Posterior cingulate gyrus (tissue), 11 donors: ENCODE results near the gene EIPR1.
"Not testable (repeated sequence)": the region's sequence is repeated elsewhere in the genome, so short reads cannot be mapped to it uniquely, and the experiment has no call there.

ENCODE experiments used
- DNase-seq, 10 donors: peaks; one replicate each; pipeline versions ENCODE4 v3.0.0 to v3.0.0-alpha.2; 2020 to 2021; ENCODE audit warnings: mixed read lengths in 3 of 10
- intact Hi-C: fragments of 100-400 bp; cut with DNase I; formaldehyde crosslinking; loops from one replicate; pipeline ENCODE4 v1.15.1; 2023

Gene EIPR1

GRCh38 chr2:3404349-3404894, 26.8 kb upstream of the EIPR1 start:
- intact Hi-C loops = no loop called here
- no peak for DNase-seq

DNA sequence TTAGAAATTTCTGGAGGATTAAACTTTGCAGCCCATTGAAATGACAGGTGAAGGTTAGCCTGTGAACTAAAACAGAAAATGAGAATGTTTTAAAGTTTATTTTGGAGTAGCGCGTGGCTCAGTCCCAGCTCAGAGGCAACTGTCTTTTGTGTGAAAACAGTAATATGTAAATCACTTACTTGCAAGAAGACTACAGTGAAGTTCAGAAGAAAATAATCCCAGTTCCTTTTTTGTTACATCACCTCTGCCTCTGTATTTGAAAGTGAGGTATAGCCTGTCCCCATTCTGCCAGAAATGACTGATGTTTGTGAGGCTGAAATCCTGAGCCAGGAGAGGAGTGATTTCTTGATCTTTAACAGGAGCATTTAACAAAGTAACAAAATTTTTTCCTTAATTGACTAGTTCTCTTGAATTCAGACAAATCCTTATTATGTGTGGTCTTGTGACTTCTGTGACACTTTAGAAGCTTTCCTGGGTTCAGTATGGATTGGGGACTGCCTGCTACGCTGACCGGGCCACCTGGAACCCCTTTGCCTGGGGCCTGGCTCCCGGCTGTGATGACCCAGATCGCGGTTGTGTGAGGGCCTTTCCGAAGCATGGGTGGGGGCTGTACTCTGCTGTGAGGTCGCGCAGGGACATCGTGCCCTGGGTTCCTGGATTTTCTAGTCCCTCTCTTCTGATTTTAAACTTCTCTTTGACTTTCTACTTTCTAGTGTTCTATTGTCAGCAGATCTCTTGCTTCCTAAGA, 26.1 kb upstream of the EIPR1 start:
- no peak for DNase-seq
- intact Hi-C loops = no loop called here

- intact Hi-C loops = no loop called here
Observed at GRCh38 chr2:3399829-3400228, 22.2 kb upstream of the EIPR1 start.

GRCh38 chr2:3399381-3399780, 21.8 kb upstream of the EIPR1 start:
- intact Hi-C loops = no loop called here
- DNase-seq = no peak

More at GRCh38 chr2:3399829-3400228, 22.2 kb upstream of the EIPR1 start:
- DNase-seq = peak; percentile 78 to 98 (median 85)

- intact Hi-C loops = no loop called here
- no peak for DNase-seq
Observed at GRCh38 chr2:3398857-3399256, 21.2 kb upstream of the EIPR1 start.

DNA sequence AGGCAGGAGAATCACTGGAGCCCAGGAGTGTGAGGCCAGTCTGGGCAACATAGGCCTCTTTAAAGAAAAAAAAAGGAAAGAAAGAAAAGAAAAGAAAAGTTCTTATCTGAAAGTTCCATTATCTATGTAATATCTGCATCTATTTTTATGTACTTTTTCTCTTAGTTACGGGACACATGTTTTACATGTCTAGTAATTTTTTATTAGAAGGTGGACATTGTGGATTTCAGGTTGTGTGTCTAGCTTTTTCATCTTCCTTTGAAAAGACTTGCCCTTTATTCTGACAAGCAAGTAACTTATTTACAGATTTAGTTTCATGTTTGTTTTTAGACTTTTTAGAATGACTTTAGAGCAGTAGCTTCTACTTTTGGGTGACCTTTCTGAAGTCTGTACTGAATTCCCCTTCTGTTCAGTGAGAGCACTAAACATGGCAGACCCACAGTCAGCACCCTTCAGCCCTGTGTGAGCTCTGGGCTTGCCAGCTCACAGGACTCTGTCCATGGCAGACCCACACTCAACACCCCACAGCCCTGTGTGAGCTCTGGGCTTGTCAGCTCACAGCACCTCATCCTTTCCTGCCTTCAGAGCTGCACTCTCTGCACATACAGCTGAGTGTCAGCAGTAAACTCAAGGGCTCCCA, 19.4 kb upstream of the EIPR1 start:
- intact Hi-C loops = no loop called here
- DNase-seq = peak in 1 of 10 donors; percentile 74

GRCh38 chr2:3392216-3392615, 14.6 kb upstream of the EIPR1 start:
- intact Hi-C loops = no loop called here
- DNase-seq = no peak

- intact Hi-C loops = no loop called here
- DNase-seq = no peak
Observed at GRCh38 chr2:3390041-3390440, 12.4 kb upstream of the EIPR1 start.

GRCh38 chr2:3389193-3389592, 11.6 kb upstream of the EIPR1 start:
- peak in 1 of 10 donors; percentile 68 for DNase-seq
- intact Hi-C loops = no loop called here

DNA sequence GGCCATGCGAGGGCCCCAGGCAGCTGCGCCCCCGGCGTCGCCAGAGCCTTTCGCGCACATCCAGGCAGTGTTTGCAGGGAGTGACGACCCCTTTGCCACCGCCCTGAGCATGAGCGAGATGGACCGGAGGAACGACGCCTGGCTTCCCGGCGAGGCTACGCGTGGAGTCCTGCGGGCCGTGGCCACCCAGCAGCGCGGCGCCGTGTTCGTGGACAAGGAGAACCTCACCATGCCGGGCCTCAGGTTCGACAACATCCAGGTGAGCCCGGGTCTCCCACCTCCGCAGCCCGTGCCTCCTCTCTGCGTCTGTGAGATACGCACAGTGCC, 10.8 kb upstream of the EIPR1 start:
- no peak for DNase-seq
- intact Hi-C loops = no loop called here

GRCh38 chr2:3387644-3388411, 10.2 kb upstream of the EIPR1 start:
- DNase-seq = peak in 2 of 10 donors; percentile 73 to 86

GRCh38 chr2:3387011-3387410, 9.4 kb upstream of the EIPR1 start:
- intact Hi-C loops = no loop called here
- DNase-seq = no peak

More at GRCh38 chr2:3387644-3388411, 10.2 kb upstream of the EIPR1 start:
- intact Hi-C loops = no loop called here

DNA sequence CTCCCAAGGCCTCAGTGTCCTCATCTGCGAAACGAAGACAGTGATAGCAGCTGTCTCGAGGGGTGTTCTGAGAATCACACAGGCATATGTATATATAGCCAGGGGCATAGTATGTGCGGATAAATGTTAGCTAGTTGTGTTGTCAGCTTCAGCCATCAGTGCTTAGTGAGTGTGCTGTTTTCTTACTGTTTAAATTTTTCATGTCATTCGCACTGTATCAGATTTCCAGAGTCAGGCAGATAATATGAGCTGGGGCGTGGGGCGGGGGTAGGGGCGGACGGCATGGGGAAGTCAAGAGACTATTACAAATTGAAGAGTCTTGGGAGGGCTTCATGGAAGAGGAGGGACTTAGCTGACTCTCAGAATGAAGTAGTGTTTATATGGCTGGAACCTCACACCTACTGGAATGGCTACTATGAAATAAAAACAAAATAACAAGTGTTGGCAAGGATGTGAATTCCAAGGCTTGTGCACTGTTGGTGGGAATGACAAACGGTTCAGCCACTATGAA, 8.9 kb upstream of the EIPR1 start:
- no peak for DNase-seq
- intact Hi-C loops = no loop called here

DNA sequence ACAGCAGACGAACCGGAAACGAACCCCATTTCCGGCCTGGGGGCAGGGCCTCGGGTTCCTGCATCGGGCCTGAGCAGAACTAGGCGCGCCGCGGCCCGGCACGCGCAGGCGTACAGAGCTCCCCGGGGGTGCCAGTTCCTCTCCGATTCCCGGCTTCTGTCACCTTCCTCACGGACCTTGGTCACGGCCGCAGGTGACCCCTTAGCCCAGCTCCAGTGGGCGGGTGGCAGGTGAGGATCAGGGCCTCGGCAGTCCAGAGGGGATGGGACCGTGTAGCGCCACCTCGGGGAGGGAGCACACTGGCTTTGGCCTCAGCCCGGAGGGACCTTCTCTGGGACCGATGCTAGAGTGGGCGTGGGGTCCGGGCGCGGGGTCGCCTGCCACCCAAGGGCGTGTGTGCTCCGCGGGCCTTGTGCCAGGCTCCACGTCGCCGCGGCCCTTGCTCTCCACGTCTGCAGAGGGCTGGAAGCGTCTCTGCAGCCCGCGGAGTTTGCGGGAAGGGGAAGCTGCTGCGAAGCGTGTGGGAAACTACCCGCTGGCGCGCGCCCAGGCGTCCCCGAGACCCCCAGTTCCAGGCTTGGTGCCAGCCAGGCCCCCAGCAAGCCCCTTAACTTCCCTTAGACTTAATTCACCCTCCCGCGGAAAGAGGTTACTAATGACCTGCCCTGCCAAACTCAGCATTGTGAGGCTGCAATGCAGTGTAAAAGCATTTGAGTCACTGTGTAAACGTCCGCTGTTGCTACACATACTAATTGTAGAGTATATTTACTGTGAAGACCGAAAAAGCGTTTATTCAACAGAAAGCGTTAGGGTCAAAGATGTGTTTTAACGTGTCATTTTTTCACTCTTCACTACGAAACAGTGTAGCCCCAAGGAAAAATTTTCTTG, 2.3 kb upstream of the EIPR1 start, which contains the start of gene TRAPPC12:
Gene TRAPPC12 (plus strand): TSS at position 48 of the 888 bp plus-strand sequence. CDS start 7,930 bp downstream, outside the sequence.
- intact Hi-C loops = loop anchor here (2.0 to 5.0 kb wide), 2 partner anchors 177 to 195 kb away; partner anchors contain the start of genes RNASEH1 and RPS7
- DNase-seq = peak; percentile 90 to 99 (median 92)

DNA sequence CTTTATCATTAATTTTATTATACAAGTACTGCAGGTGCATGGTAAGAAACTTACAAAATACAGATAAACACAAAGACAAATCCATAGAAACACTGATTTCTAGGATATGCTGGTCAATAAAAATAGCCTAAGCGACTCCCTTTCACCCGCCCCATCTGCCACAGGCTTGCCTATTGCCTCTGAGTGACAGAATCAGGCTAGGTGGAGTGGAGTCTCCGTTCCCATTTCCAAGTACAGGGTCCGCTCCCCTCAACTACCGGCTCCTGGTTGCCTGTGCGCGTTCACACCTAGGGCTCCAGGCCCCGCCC, 1.7 kb upstream of the EIPR1 start:
- no peak for DNase-seq
- intact Hi-C loops = loop anchor here (2.0 to 5.0 kb wide), 2 partner anchors 178 to 196 kb away; partner anchors contain the start of genes RNASEH1 and RPS7

DNA sequence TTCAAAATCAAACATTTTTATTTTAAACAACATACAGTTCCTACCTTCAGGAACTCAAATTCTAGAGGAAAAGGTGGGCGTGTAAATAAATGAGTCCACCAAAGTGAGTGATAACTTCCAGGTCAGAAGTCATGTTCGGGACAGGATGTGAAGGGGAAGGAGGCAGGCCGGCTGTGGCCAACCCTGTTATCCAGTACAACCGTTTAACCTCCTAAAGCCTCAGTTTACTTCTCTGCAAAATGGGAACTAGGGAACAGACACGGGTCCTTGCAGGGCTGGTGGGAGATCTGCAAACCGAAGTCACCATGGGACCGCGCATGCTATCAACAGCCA, 373 bp downstream of the EIPR1 start:
- intact Hi-C loops = loop anchor here (5.0 kb wide), 1 partner anchor 180 kb away; the partner anchor contains the start of gene RNASEH1
- peak in 1 of 10 donors; percentile 81 for DNase-seq

- intact Hi-C loops = loop anchor here (5.0 kb wide), 1 partner anchor 180 kb away; the partner anchor contains the start of gene RNASEH1
- no peak for DNase-seq
Observed at GRCh38 chr2:3376821-3377220, 797 bp downstream of the EIPR1 start.

GRCh38 chr2:3369340-3370181, 8.1 kb downstream of the EIPR1 start:
- DNase-seq, intact Hi-C loops: not testable (repeated sequence)

GRCh38 chr2:3368261-3368722, 9.3 kb downstream of the EIPR1 start:
- intact Hi-C loops = no loop called here

More at GRCh38 chr2:3368261-3368722, 9.3 kb downstream of the EIPR1 start:
- no peak for DNase-seq
